ENCODE measurements around the gene NT5DC2. TPM values are rescaled to one million over a fixed set of nuclear protein-coding genes. Genes with fewer than 3 reads are reported as not detected.

Gene NT5DC2
- total and polyA plus RNA-seq, 10 of the 15 experiments (the other 5 are each of a cell fraction or from before 2014, with no cell fraction given): 21.6 to 135 (median 66.8) TPM

DNA sequence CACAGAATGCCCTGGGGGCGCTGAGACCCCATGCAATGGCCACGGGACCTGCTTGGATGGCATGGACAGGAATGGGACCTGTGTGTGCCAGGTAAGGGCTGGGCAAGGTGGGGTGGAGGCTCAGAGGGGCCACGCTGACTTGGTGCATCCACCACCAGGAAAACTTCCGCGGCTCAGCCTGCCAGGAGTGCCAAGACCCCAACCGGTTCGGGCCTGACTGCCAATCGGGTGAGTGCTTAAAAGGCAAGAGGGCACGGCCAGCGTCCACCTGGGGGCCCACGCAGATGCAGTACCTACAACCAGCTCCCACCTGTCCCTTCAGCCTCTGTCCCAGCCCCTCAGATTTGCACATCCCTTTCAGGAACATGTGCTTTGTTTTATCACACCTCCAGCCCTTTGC is 31.7 kb downstream of the NT5DC2 start (continued):
- TF ChIP-seq, protein P1, sequence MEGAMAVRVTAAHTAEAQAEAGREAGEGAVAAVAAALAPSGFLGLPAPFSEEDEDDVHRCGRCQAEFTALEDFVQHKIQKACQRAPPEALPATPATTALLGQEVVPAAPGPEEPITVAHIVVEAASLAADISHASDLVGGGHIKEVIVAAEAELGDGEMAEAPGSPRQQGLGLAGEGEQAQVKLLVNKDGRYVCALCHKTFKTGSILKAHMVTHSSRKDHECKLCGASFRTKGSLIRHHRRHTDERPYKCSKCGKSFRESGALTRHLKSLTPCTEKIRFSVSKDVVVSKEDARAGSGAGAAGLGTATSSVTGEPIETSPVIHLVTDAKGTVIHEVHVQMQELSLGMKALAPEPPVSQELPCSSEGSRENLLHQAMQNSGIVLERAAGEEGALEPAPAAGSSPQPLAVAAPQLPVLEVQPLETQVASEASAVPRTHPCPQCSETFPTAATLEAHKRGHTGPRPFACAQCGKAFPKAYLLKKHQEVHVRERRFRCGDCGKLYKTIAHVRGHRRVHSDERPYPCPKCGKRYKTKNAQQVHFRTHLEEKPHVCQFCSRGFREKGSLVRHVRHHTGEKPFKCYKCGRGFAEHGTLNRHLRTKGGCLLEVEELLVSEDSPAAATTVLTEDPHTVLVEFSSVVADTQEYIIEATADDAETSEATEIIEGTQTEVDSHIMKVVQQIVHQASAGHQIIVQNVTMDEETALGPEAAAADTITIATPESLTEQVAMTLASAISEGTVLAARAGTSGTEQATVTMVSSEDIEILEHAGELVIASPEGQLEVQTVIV (IDR thresholded peaks at IDR 0.05; ENCODE audit: borderline replicate concordance, partially characterized antibody): no peak
- no peak for TF ChIP-seq EZH2 (IDR thresholded peaks at IDR 0.05; ENCODE audit: borderline replicate concordance, control insufficient read depth, low read depth, low read length)
- TF ChIP-seq FOXK2 (IDR thresholded peaks at IDR 0.05): no peak

DNA sequence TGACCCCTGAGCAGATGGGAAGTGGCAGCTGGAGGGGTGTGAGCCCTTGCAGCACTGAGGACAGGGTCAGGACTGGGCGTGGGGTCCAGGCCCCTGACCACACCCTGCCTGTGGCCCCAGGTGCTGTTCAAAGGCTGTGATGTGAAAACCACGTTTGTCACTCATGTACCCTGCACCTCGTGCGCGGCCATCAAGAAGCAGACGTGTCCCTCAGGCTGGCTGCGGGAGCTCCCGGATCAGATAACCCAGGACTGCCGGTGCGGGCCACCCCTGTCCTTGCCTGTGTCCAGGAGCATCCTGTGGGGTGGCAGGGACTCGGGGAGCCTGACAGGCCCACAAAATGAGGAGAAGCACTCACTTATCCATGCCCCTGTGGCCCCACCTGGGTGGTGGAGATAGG is 32.6 kb downstream of the NT5DC2 start:
- CTCF ChIA-PET: interaction anchor here (0.6 kb wide), 1 partner anchor 69 kb away, joined by 3 read pairs; no protein-coding TSS in a partner anchor
- Histone ChIP-seq H3K4me1 (ENCODE audit: control insufficient read depth, insufficient read depth, low read length) (no peaks in the 10 kb centered on the region), H3K79me2 (ENCODE audit: control insufficient read depth, insufficient read depth, low read length) (no peaks in the 10 kb centered on the region), H3K9me3 (replicated peaks; ENCODE audit: control insufficient read depth, insufficient read depth, low read length) (no peaks in the 10 kb centered on the region), H3K4me2 (ENCODE audit: control insufficient read depth, insufficient read depth) (no peak overlapping the region), H3K4me3 (no peak overlapping the region), H4K20me1 (ENCODE audit: control insufficient read depth, insufficient read depth) (no peaks in the 10 kb centered on the region), H3K36me3 (ENCODE audit: control insufficient read depth in 2 of 2, insufficient read depth in 2 of 2, low read length in 1 of 2) (no peaks in the 10 kb centered on the region), H3K27ac (ENCODE audit: control insufficient read depth, insufficient read depth) (no peak overlapping the region), H3K9ac (ENCODE audit: control insufficient read depth, insufficient read depth, low read length) (no peak overlapping the region), H2AFZ (ENCODE audit: control insufficient read depth, low read depth, low read length) (no peak overlapping the region), H3K27me3 (replicated peaks in 1 of 2; ENCODE audit: control insufficient read depth in 2 of 2, insufficient read depth in 2 of 2, low read length in 1 of 2) (no peaks in the 10 kb centered on the region)
- RAD21 ChIA-PET (ENCODE audit: unreplicated experiment): no interaction called here
- SMC1A ChIA-PET (ENCODE audit: uncharacterized antibody, unreplicated experiment): no interaction called here
- BruUV-seq (replicated peaks): no TSS peak
- TF ChIP-seq IRF4 (IDR thresholded peaks at IDR 0.05; ENCODE audit: low read depth, low read length) (no peak), NR2F1 (conservative IDR thresholded peaks at IDR 0.05) (no peak), CHD4 (IDR thresholded peaks at IDR 0.05) (no peak), HDAC2 (IDR thresholded peaks at IDR 0.05) (no peak), ZNF217 (IDR thresholded peaks at IDR 0.05) (no peak), NFYA (IDR thresholded peaks at IDR 0.05; ENCODE audit: borderline replicate concordance, low read depth, low read length) (no peak), CHD2 (IDR thresholded peaks at IDR 0.05; ENCODE audit: borderline replicate concordance, low read depth, low read length) (no peak), CHD1 (IDR thresholded peaks at IDR 0.05; ENCODE audit: low read depth, low read length) (no peak), SMAD5 (IDR thresholded peaks at IDR 0.05; ENCODE audit: low read depth) (no peak), MEF2B (IDR thresholded peaks at IDR 0.05; ENCODE audit: partially characterized antibody, poor library complexity, severe bottlenecking) (no peak)
- TF ChIP-seq, protein P2, sequence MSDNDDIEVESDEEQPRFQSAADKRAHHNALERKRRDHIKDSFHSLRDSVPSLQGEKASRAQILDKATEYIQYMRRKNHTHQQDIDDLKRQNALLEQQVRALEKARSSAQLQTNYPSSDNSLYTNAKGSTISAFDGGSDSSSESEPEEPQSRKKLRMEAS (IDR thresholded peaks at IDR 0.05; ENCODE audit: low read depth, low read length): no peak
- TF ChIP-seq, protein P3, sequence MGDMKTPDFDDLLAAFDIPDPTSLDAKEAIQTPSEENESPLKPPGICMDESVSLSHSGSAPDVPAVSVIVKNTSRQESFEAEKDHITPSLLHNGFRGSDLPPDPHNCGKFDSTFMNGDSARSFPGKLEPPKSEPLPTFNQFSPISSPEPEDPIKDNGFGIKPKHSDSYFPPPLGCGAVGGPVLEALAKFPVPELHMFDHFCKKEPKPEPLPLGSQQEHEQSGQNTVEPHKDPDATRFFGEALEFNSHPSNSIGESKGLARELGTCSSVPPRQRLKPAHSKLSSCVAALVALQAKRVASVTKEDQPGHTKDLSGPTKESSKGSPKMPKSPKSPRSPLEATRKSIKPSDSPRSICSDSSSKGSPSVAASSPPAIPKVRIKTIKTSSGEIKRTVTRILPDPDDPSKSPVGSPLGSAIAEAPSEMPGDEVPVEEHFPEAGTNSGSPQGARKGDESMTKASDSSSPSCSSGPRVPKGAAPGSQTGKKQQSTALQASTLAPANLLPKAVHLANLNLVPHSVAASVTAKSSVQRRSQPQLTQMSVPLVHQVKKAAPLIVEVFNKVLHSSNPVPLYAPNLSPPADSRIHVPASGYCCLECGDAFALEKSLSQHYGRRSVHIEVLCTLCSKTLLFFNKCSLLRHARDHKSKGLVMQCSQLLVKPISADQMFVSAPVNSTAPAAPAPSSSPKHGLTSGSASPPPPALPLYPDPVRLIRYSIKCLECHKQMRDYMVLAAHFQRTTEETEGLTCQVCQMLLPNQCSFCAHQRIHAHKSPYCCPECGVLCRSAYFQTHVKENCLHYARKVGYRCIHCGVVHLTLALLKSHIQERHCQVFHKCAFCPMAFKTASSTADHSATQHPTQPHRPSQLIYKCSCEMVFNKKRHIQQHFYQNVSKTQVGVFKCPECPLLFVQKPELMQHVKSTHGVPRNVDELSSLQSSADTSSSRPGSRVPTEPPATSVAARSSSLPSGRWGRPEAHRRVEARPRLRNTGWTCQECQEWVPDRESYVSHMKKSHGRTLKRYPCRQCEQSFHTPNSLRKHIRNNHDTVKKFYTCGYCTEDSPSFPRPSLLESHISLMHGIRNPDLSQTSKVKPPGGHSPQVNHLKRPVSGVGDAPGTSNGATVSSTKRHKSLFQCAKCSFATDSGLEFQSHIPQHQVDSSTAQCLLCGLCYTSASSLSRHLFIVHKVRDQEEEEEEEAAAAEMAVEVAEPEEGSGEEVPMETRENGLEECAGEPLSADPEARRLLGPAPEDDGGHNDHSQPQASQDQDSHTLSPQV (IDR thresholded peaks at IDR 0.05): no peak
- FAIRE-seq (no peak), DNase-seq (ENCODE audit: low read depth, low spot score) (no peak), ATAC-seq (no peak)
- 57% methylated on average over 11 of the region's 11 CpGs for WGBS (ENCODE audit: insufficient coverage, insufficient replicate concordance, low lambda C conversion rate, missing lambda C conversion rate)
- in situ Hi-C loops (cut with MboI) (no loop called here), intact Hi-C loops (cut with micrococcal nuclease; ENCODE audit: unreplicated experiment) (no loop called here)
- POLR2A ChIA-PET: no interaction called here
